ENCODE measurements around the gene PTPRCAP.

The PTPRCAP gene

GRCh38 chr11:67396259-67396581, 41.3 kb downstream of the PTPRCAP start:
- Histone ChIP-seq H3K56ac (ENCODE audit: low read length) (peak overlapping the region; percentile 67), H3K36me3 (ENCODE audit: control insufficient read depth, insufficient read depth, low read length) (peaks cover 9% of the 10 kb centered on the region), H3K79me1 (ENCODE audit: low read length) (peaks cover 19% of the 10 kb centered on the region), H4K8ac (ENCODE audit: low read depth, low read length) (no peak overlapping the region), H3K9ac (ENCODE audit: low read length) (peak overlapping the region; percentile 49), H3K27me3 (ENCODE audit: insufficient read depth, low read length, poor library complexity) (no peaks in the 10 kb centered on the region), H3K4me2 (ENCODE audit: low read length) (no peak overlapping the region), H3K79me2 (ENCODE audit: control insufficient read depth, insufficient read depth, low read length) (peaks cover 19% of the 10 kb centered on the region), H3K23ac (ENCODE audit: low read length) (no peak overlapping the region), H3K27ac (ENCODE audit: low read depth, low read length) (peak overlapping the region; percentile 78), H4K5ac (ENCODE audit: low read length) (no peak overlapping the region), H2AK5ac (ENCODE audit: low read length) (no peak overlapping the region), H2BK5ac (ENCODE audit: low read length) (no peak overlapping the region), H3K18ac (ENCODE audit: low read length) (no peak overlapping the region), H2BK15ac (replicated peaks; ENCODE audit: low read depth) (no peak overlapping the region), H2BK120ac (ENCODE audit: low read depth, low read length) (no peak overlapping the region), H3K4me3 (ENCODE audit: low read length) (no peak overlapping the region), H3K4me1 (ENCODE audit: control insufficient read depth, low read depth, low read length) (peaks cover 8% of the 10 kb centered on the region), H3K4ac (ENCODE audit: low read depth, low read length) (no peak overlapping the region)
- no CpG with 5 or more reads among the region's 7 CpGs for WGBS (ENCODE audit: extremely low coverage, insufficient coverage, low lambda C conversion rate)
- no peak for DNase-seq

GRCh38 chr11:67395555-67396258, 41.8 kb downstream of the PTPRCAP start:
- Histone ChIP-seq H3K4ac (ENCODE audit: low read depth, low read length) (no peak overlapping the region), H2AK5ac (ENCODE audit: low read length) (no peak overlapping the region), H3K36me3 (ENCODE audit: control insufficient read depth, insufficient read depth, low read length) (peaks cover 9% of the 10 kb centered on the region)

GRCh38 chr11:67393990-67394389, 43.5 kb downstream of the PTPRCAP start:
- Histone ChIP-seq H2BK15ac (replicated peaks; ENCODE audit: low read depth) (no peak overlapping the region), H3K9ac (ENCODE audit: low read length) (no peak overlapping the region), H3K4ac (ENCODE audit: low read depth, low read length) (no peak overlapping the region), H3K4me2 (ENCODE audit: low read length) (no peak overlapping the region), H3K27ac (ENCODE audit: low read depth, low read length) (no peak overlapping the region), H3K27me3 (ENCODE audit: insufficient read depth, low read length, poor library complexity) (no peaks in the 10 kb centered on the region), H3K79me2 (ENCODE audit: control insufficient read depth, insufficient read depth, low read length) (peaks cover 5% of the 10 kb centered on the region), H2BK5ac (ENCODE audit: low read length) (no peak overlapping the region), H4K8ac (ENCODE audit: low read depth, low read length) (no peak overlapping the region), H3K18ac (ENCODE audit: low read length) (no peak overlapping the region), H2BK120ac (ENCODE audit: low read depth, low read length) (no peak overlapping the region), H2AK5ac (ENCODE audit: low read length) (no peak overlapping the region), H3K56ac (ENCODE audit: low read length) (no peak overlapping the region), H4K5ac (ENCODE audit: low read length) (no peak overlapping the region), H3K4me3 (ENCODE audit: low read length) (no peak overlapping the region), H3K79me1 (ENCODE audit: low read length) (peaks cover 10% of the 10 kb centered on the region), H3K23ac (ENCODE audit: low read length) (no peak overlapping the region), H3K4me1 (ENCODE audit: control insufficient read depth, low read depth, low read length) (peaks cover 4% of the 10 kb centered on the region), H3K36me3 (ENCODE audit: control insufficient read depth, insufficient read depth, low read length) (peaks cover 7% of the 10 kb centered on the region)
- WGBS (ENCODE audit: extremely low coverage, insufficient coverage, low lambda C conversion rate): no CpG with 5 or more reads among the region's 5 CpGs
- DNase-seq: no peak

More at GRCh38 chr11:67395555-67396258, 41.8 kb downstream of the PTPRCAP start:
- no peak overlapping the region for H2BK120ac ChIP-seq (ENCODE audit: low read depth, low read length)
- H3K79me2 ChIP-seq (ENCODE audit: control insufficient read depth, insufficient read depth, low read length): peaks cover 15% of the 10 kb centered on the region
- H3K27me3 ChIP-seq (ENCODE audit: insufficient read depth, low read length, poor library complexity): no peaks in the 10 kb centered on the region
- H3K4me3 ChIP-seq (ENCODE audit: low read length): no peak overlapping the region
- H2BK5ac ChIP-seq (ENCODE audit: low read length): no peak overlapping the region
- no peak for DNase-seq
- H3K27ac ChIP-seq (ENCODE audit: low read depth, low read length): no peak overlapping the region
- H3K9ac ChIP-seq (ENCODE audit: low read length): no peak overlapping the region
- no peak overlapping the region for H2BK15ac ChIP-seq (replicated peaks; ENCODE audit: low read depth)
- H3K23ac ChIP-seq (ENCODE audit: low read length): no peak overlapping the region
- peaks cover 18% of the 10 kb centered on the region for H3K79me1 ChIP-seq (ENCODE audit: low read length)
- no peak overlapping the region for H3K4me2 ChIP-seq (ENCODE audit: low read length)
- peaks cover 7% of the 10 kb centered on the region for H3K4me1 ChIP-seq (ENCODE audit: control insufficient read depth, low read depth, low read length)
- no peak overlapping the region for H4K5ac ChIP-seq (ENCODE audit: low read length)
- WGBS (ENCODE audit: extremely low coverage, insufficient coverage, low lambda C conversion rate): no CpG with 5 or more reads among the region's 19 CpGs
- no peak overlapping the region for H3K18ac ChIP-seq (ENCODE audit: low read length)
- peak overlapping the region; percentile 67 for H3K56ac ChIP-seq (ENCODE audit: low read length)
- H4K8ac ChIP-seq (ENCODE audit: low read depth, low read length): no peak overlapping the region

DNA sequence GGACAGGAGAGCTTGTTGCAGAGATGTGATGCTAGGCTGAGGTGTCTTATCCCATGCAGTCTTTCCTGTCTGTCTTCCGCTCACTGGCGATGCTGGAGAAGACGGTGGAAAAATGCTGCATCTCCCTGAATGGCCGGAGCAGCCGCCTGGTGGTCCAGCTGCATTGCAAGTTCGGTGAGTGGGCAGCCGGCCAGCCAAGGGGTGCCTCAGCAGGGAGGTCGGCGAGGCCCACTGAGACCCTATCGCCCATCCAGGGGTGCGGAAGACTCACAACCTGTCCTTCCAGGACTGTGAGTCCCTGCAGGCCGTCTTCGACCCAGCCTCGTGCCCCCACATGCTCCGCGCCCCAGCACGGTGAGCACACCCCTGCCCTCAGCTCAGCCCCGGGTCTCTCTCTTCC, 44.0 kb downstream of the PTPRCAP start:
- H3K27me3 ChIP-seq (ENCODE audit: insufficient read depth, low read length, poor library complexity): no peaks in the 10 kb centered on the region
- no peak overlapping the region for H3K27ac ChIP-seq (ENCODE audit: low read depth, low read length)
- H3K18ac ChIP-seq (ENCODE audit: low read length): no peak overlapping the region
- no peak overlapping the region for H3K4me3 ChIP-seq (ENCODE audit: low read length)
- H2BK120ac ChIP-seq (ENCODE audit: low read depth, low read length): no peak overlapping the region
- no peak overlapping the region for H3K4me2 ChIP-seq (ENCODE audit: low read length)
- no peak overlapping the region for H2BK5ac ChIP-seq (ENCODE audit: low read length)
- no peak overlapping the region for H3K23ac ChIP-seq (ENCODE audit: low read length)
- H4K8ac ChIP-seq (ENCODE audit: low read depth, low read length): no peak overlapping the region
- peaks cover 8% of the 10 kb centered on the region for H3K79me1 ChIP-seq (ENCODE audit: low read length)
- H3K4me1 ChIP-seq (ENCODE audit: control insufficient read depth, low read depth, low read length): peaks cover 4% of the 10 kb centered on the region
- peaks cover 5% of the 10 kb centered on the region for H3K79me2 ChIP-seq (ENCODE audit: control insufficient read depth, insufficient read depth, low read length)
- DNase-seq: no peak
- no peak overlapping the region for H3K56ac ChIP-seq (ENCODE audit: low read length)
- no peak overlapping the region for H2AK5ac ChIP-seq (ENCODE audit: low read length)
- H3K9ac ChIP-seq (ENCODE audit: low read length): no peak overlapping the region
- peaks cover 3% of the 10 kb centered on the region for H3K36me3 ChIP-seq (ENCODE audit: control insufficient read depth, insufficient read depth, low read length)
- WGBS (ENCODE audit: extremely low coverage, insufficient coverage, low lambda C conversion rate): no CpG with 5 or more reads among the region's 18 CpGs
- no peak overlapping the region for H2BK15ac ChIP-seq (replicated peaks; ENCODE audit: low read depth)
- no peak overlapping the region for H3K4ac ChIP-seq (ENCODE audit: low read depth, low read length)
- H4K5ac ChIP-seq (ENCODE audit: low read length): no peak overlapping the region

DNA sequence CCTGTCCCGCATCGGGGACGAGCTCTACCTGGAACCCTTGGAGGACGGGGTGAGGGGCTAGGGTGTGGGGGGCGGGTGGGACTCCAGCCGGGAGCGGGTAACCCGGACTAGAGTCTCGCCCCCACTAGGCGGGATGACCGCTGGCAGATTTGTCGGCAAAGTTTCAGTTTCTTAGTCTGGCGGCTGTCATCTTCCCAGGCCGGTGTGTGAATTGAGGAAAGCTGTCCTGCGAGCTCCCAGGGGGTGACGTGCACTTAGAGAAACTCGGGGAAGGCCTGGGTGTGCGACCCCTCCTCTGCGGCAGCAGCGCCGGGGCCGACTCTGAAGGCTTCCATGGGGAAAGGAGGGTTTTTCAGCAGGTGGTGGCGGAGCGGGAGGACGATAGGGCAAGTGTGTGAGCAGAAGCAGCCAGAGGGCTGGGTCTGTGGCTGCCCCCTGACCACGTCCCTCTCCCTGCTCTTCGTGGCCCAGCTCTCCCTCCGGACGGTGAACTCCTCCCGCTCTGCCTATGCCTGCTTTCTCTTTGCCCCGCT, 45.2 kb downstream of the PTPRCAP start:
- no CpG with 5 or more reads among the region's 31 CpGs for WGBS (ENCODE audit: extremely low coverage, insufficient coverage, low lambda C conversion rate)
- Histone ChIP-seq H4K8ac (ENCODE audit: low read depth, low read length) (no peak overlapping the region), H3K27ac (ENCODE audit: low read depth, low read length) (no peak overlapping the region), H3K79me2 (ENCODE audit: control insufficient read depth, insufficient read depth, low read length) (peaks cover 5% of the 10 kb centered on the region), H2AK5ac (ENCODE audit: low read length) (no peak overlapping the region), H3K27me3 (ENCODE audit: insufficient read depth, low read length, poor library complexity) (no peaks in the 10 kb centered on the region), H3K4me2 (ENCODE audit: low read length) (peak overlapping the region; percentile 70), H2BK5ac (ENCODE audit: low read length) (no peak overlapping the region), H3K23ac (ENCODE audit: low read length) (peak overlapping the region; percentile 80), H3K4me3 (ENCODE audit: low read length) (peak overlapping the region; percentile 72), H4K5ac (ENCODE audit: low read length) (no peak overlapping the region), H3K4ac (ENCODE audit: low read depth, low read length) (no peak overlapping the region), H3K36me3 (ENCODE audit: control insufficient read depth, insufficient read depth, low read length) (no peaks in the 10 kb centered on the region), H3K9ac (ENCODE audit: low read length) (peak overlapping the region; percentile 84), H3K79me1 (ENCODE audit: low read length) (peaks cover 8% of the 10 kb centered on the region), H3K4me1 (ENCODE audit: control insufficient read depth, low read depth, low read length) (peaks cover 9% of the 10 kb centered on the region), H3K18ac (ENCODE audit: low read length) (peak overlapping the region; percentile 6), H2BK120ac (ENCODE audit: low read depth, low read length) (no peak overlapping the region), H2BK15ac (replicated peaks; ENCODE audit: low read depth) (no peak overlapping the region), H3K56ac (ENCODE audit: low read length) (peak overlapping the region; percentile 98)
- DNase-seq: no peak
